GM19468 (cell line): ENCODE measurements around the gene PMFBP1.
"Not testable (repeated sequence)": the region's sequence is repeated elsewhere in the genome, so short reads cannot be mapped to it uniquely, and the experiment has no call there.

Experiments used
- ATAC-seq: cut with Tn5 transposase; IDR thresholded peaks from one replicate; pipeline ENCODE4 v1.9.1; 2021; ENCODE audit warnings: mild to moderate bottlenecking, moderate library complexity, moderate number of reproducible peaks; ENCODE audit not compliant: unreplicated experiment; ENCODE audit errors: extremely low read depth

The PMFBP1 gene

DNA sequence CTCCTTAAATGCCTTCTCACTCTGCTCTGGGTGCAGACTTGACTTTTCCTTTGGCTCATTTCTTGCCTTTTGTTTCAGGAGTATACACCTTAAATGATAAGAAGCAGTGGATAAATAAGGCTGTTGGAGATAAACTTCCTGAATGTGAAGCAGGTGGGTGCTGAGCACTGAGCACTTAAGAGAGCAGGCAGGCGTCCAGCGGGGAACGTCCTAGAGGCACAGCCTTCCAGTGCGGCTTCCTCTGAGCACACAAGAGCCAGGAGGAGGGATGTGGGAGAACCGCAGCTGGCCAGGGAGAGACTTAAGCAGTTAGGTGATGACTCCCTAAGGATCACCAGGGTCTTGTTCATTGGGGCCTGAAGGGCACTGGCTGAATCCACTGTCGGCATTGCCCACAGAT, 96.9 kb downstream of the PMFBP1 start:
- ATAC-seq: not testable (repeated sequence)

DNA sequence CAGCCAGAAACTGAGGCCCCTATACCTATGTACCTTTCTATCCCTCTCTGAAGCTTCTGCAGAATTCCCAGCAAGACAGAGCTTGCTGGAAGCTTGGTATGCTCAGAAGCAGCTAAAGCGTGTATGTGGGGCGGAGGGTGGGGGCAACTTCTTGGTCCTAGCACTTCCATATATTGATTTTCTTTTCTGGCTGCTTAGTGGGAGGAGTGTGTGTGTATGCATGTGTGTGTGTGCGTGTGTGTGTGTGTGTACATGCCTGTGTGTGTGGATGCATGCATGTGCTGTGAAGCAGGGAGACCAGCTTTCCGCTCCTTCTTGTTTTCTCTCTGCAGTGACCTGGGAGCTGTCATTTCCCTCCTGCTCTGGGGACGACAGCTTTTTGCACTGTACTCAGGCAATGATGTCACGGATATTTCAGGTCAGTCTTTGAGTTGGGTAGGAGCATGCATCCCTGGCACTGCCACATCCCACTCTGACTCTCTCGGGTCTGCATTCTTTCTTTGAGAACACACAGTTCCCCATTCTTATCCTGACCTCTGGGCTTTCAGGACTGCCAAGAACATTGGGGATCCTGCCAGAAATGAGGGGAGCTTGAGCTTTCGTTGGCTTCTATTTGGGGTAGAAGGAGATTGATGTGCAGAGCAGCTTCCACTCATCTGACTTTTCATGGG, 98.3 kb downstream of the PMFBP1 start:
- no peak for ATAC-seq

DNA sequence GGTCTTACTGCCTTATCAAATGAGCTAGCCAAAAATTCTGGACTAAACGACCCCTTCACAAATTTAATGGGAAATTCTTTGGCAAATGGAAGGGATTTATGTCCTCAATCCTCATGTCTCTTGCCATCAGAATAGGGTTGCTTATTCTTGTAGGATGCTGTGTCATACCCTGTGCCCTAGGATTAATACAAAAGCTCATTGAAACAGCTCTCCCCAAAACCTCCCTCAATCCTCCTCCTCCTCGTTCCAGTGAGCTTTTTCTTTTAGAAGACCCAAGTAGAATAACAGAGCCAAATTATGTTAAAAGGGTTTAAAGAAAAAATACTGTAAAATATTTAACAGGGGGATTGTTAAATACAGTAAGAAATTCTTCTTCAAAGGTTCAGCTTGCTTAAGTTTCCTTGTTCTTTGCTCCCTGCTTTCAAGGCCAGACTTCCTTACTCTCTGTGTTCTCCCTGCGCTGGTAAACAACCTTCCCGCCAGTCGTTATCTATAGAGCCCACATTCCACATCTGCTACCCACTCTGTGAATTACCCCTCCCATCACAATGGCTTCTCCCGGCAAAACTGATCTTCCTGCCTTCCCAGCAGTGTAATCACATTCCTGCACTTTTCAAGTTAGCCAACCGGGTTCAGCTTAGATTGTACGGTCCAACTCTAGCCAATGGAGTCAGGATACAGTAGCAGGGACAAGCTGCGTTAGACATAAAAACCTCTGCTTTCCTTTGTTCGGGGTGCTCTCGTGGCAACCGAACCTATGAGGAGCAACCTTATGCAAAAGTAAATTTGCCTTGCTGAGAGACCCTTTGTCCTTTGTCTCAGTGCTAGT, 99.2 kb downstream of the PMFBP1 start:
- no peak for ATAC-seq
